Measurements from ENCODE around the gene SP110. TPM values are rescaled to one million over a fixed set of nuclear protein-coding genes. Genes with fewer than 3 reads are reported as not detected.

Gene SP110
- total RNA-seq, 2 experiments from 2014 or later, result 59.4 to 63.7 TPM

Other genes starting within 250 kb of the SP110 start
- under 1 TPM; 0.63 to 0.89 TPM for gene SLC16A14, start 151.1 kb downstream of the SP110 start, total RNA-seq
- 10 to 100 TPM; 51.2 to 55.1 TPM for gene SP140, start 5.8 kb upstream of the SP110 start, total RNA-seq
- gene SP140L, start 107.2 kb upstream of the SP110 start, total RNA-seq, result 10 to 100 TPM; 55.3 to 64.1 TPM
- gene SP100, start 196.2 kb upstream of the SP110 start, total RNA-seq, result 100 to 1,000 TPM; 242 to 243 TPM

Measured in CD4-positive, alpha-beta T cell (primary cell).